ENCODE measurements around the gene GALNT18. TPM values are rescaled to one million over a fixed set of nuclear protein-coding genes. Genes with fewer than 3 reads are reported as not detected.

Gene GALNT18
- total and polyA plus RNA-seq, 2 donors, result 21.6 to 33.2 TPM

- Histone ChIP-seq H3K36me3 (ENCODE audit: insufficient read depth) (no peaks in the 10 kb centered on the region), H3K4me1 (ENCODE audit: insufficient read depth) (no peaks in the 10 kb centered on the region), H3K4me3 (ENCODE audit: low read depth, low read length) (no peak overlapping the region), H3K27ac (ENCODE audit: low read depth) (no peak overlapping the region)
- DNase-seq (ENCODE audit: extremely low spot score), result no peak
- WGBS, result 89% methylated on average over 12 of the region's 12 CpGs
Observed at GRCh38 chr11:11292839-11293238, 329.0 kb downstream of the GALNT18 start.

GRCh38 chr11:11291041-11292015 is 330.5 kb downstream of the GALNT18 start:
- Histone ChIP-seq H3K27ac (ENCODE audit: low read depth) (no peak overlapping the region), H3K4me1 (ENCODE audit: insufficient read depth) (no peaks in the 10 kb centered on the region), H3K36me3 (ENCODE audit: insufficient read depth) (no peaks in the 10 kb centered on the region), H3K4me3 (ENCODE audit: low read depth, low read length) (no peak overlapping the region)
- DNase-seq (ENCODE audit: extremely low spot score), result no peak
- 90% methylated on average over 5 of the region's 5 CpGs for WGBS

- H3K4me1 ChIP-seq (ENCODE audit: insufficient read depth), result no peaks in the 10 kb centered on the region
- no peak overlapping the region for H3K4me3 ChIP-seq (ENCODE audit: low read depth, low read length)
- H3K36me3 ChIP-seq (ENCODE audit: insufficient read depth), result no peaks in the 10 kb centered on the region
- H3K27ac ChIP-seq (ENCODE audit: low read depth), result no peak overlapping the region
- DNase-seq (ENCODE audit: extremely low spot score), result no peak
- 95% methylated on average over 4 of the region's 4 CpGs for WGBS
Observed at GRCh38 chr11:11290354-11290753, 331.5 kb downstream of the GALNT18 start.

GRCh38 chr11:11289669-11290068 is 332.1 kb downstream of the GALNT18 start:
- no peak overlapping the region for H3K4me3 ChIP-seq (ENCODE audit: low read depth, low read length)
- no peaks in the 10 kb centered on the region for H3K36me3 ChIP-seq (ENCODE audit: insufficient read depth)
- no peaks in the 10 kb centered on the region for H3K4me1 ChIP-seq (ENCODE audit: insufficient read depth)
- no peak for DNase-seq (ENCODE audit: extremely low spot score)
- WGBS, result 96% methylated on average over 1 of the region's 1 CpG
- no peak overlapping the region for H3K27ac ChIP-seq (ENCODE audit: low read depth)

- DNase-seq (ENCODE audit: extremely low spot score), result no peak
- Histone ChIP-seq H3K27ac (ENCODE audit: low read depth) (no peak overlapping the region), H3K4me1 (ENCODE audit: insufficient read depth) (no peaks in the 10 kb centered on the region), H3K36me3 (ENCODE audit: insufficient read depth) (no peaks in the 10 kb centered on the region), H3K4me3 (ENCODE audit: low read depth, low read length) (no peak overlapping the region)
- WGBS, result 91% methylated on average over 7 of the region's 7 CpGs
Observed at GRCh38 chr11:11288972-11289616, 332.7 kb downstream of the GALNT18 start.

GRCh38 chr11:11284481-11284880 is 337.3 kb downstream of the GALNT18 start:
- no peak for DNase-seq (ENCODE audit: extremely low spot score)

GRCh38 chr11:11281626-11282025 is 340.2 kb downstream of the GALNT18 start:
- Histone ChIP-seq H3K4me1 (ENCODE audit: insufficient read depth) (no peaks in the 10 kb centered on the region), H3K27ac (ENCODE audit: low read depth) (no peak overlapping the region), H3K4me3 (ENCODE audit: low read depth, low read length) (no peak overlapping the region), H3K36me3 (ENCODE audit: insufficient read depth) (no peaks in the 10 kb centered on the region)
- WGBS, result 78% methylated on average over 5 of the region's 5 CpGs
- no peak for DNase-seq (ENCODE audit: extremely low spot score)

More at GRCh38 chr11:11284481-11284880, 337.3 kb downstream of the GALNT18 start:
- Histone ChIP-seq H3K36me3 (ENCODE audit: insufficient read depth) (no peaks in the 10 kb centered on the region), H3K4me1 (ENCODE audit: insufficient read depth) (no peaks in the 10 kb centered on the region), H3K4me3 (ENCODE audit: low read depth, low read length) (no peak overlapping the region), H3K27ac (ENCODE audit: low read depth) (no peak overlapping the region)
- 59% methylated on average over 4 of the region's 4 CpGs for WGBS

- Histone ChIP-seq H3K36me3 (ENCODE audit: insufficient read depth) (no peaks in the 10 kb centered on the region), H3K27ac (ENCODE audit: low read depth) (no peak overlapping the region), H3K4me3 (ENCODE audit: low read depth, low read length) (no peak overlapping the region), H3K4me1 (ENCODE audit: insufficient read depth) (no peaks in the 10 kb centered on the region)
- DNase-seq (ENCODE audit: extremely low spot score), result no peak
- WGBS, result 98% methylated on average over 5 of the region's 5 CpGs
Observed at GRCh38 chr11:11280826-11281225, 341.0 kb downstream of the GALNT18 start.

GRCh38 chr11:11279956-11280689 is 341.7 kb downstream of the GALNT18 start:
- no peak overlapping the region for H3K27ac ChIP-seq (ENCODE audit: low read depth)
- 65% methylated on average over 11 of the region's 11 CpGs for WGBS
- DNase-seq (ENCODE audit: extremely low spot score), result no peak
- no peaks in the 10 kb centered on the region for H3K4me1 ChIP-seq (ENCODE audit: insufficient read depth)
- no peak overlapping the region for H3K4me3 ChIP-seq (ENCODE audit: low read depth, low read length)
- H3K36me3 ChIP-seq (ENCODE audit: insufficient read depth), result no peaks in the 10 kb centered on the region

GRCh38 chr11:11272254-11272653 is 349.6 kb downstream of the GALNT18 start:
- whole genome bisulfite sequencing, result 96% methylated on average over 1 of the region's 1 CpG
- no peak for DNase-seq (ENCODE audit: extremely low spot score)
- Histone ChIP-seq H3K4me1 (ENCODE audit: insufficient read depth) (no peaks in the 10 kb centered on the region), H3K27ac (ENCODE audit: low read depth) (no peak overlapping the region), H3K4me3 (ENCODE audit: low read depth, low read length) (no peak overlapping the region), H3K36me3 (ENCODE audit: insufficient read depth) (no peaks in the 10 kb centered on the region)

GRCh38 chr11:11270236-11270775 is 351.5 kb downstream of the GALNT18 start:
- WGBS, result 94% methylated on average over 6 of the region's 6 CpGs

GRCh38 chr11:11268706-11269105 is 353.1 kb downstream of the GALNT18 start:
- H3K4me3 ChIP-seq (ENCODE audit: low read depth, low read length), result no peak overlapping the region
- no peak overlapping the region for H3K27ac ChIP-seq (ENCODE audit: low read depth)
- WGBS, result 96% methylated on average over 5 of the region's 5 CpGs
- no peak for DNase-seq (ENCODE audit: extremely low spot score)
- H3K36me3 ChIP-seq (ENCODE audit: insufficient read depth), result no peaks in the 10 kb centered on the region
- H3K4me1 ChIP-seq (ENCODE audit: insufficient read depth), result no peaks in the 10 kb centered on the region

More at GRCh38 chr11:11270236-11270775, 351.5 kb downstream of the GALNT18 start:
- DNase-seq (ENCODE audit: extremely low spot score), result no peak
- Histone ChIP-seq H3K36me3 (ENCODE audit: insufficient read depth) (no peaks in the 10 kb centered on the region), H3K4me3 (ENCODE audit: low read depth, low read length) (no peak overlapping the region), H3K27ac (ENCODE audit: low read depth) (no peak overlapping the region), H3K4me1 (ENCODE audit: insufficient read depth) (no peaks in the 10 kb centered on the region)

- 0% methylated on average over 1 of the region's 1 CpG for WGBS
- no peaks in the 10 kb centered on the region for H3K36me3 ChIP-seq (ENCODE audit: insufficient read depth)
- H3K4me3 ChIP-seq (ENCODE audit: low read depth, low read length), result no peak overlapping the region
- H3K27ac ChIP-seq (ENCODE audit: low read depth), result no peak overlapping the region
- DNase-seq (ENCODE audit: extremely low spot score), result no peak
- H3K4me1 ChIP-seq (ENCODE audit: insufficient read depth), result no peaks in the 10 kb centered on the region
Observed at GRCh38 chr11:11268119-11268518, 353.7 kb downstream of the GALNT18 start.

Measured in urinary bladder (tissue), 4 donors.